MM.1S (cell line): ENCODE measurements around the gene VMP1.

ENCODE experiments used
- DNase-seq: peaks from one replicate; pipeline ENCODE4 v3.0.0-alpha.2; 2015
- H2AFZ ChIP-seq: fragments of 300-600 bp; sonication (generic); 2 replicates; pipeline ENCODE4 v1.6.0; 2016; ENCODE audit warnings: antibody characterized with exemption, low read length
- H3F3A ChIP-seq: fragments of 300-600 bp; sonication (generic); 2 replicates; pipeline ENCODE4 v1.6.1; 2016; ENCODE audit warnings: mild to moderate bottlenecking, antibody characterized with exemption, low read length, moderate library complexity, mixed read lengths; ENCODE audit not compliant: insufficient read depth
- H3K27ac ChIP-seq: fragments of 300-600 bp; sonication (generic); 2 replicates; pipeline ENCODE4 v1.5.1; 2016; ENCODE audit warnings: mild to moderate bottlenecking, low read length
- H3K27me3 ChIP-seq: fragments of 300-600 bp; sonication (generic); replicated peaks from 2 replicates; pipeline ENCODE4 v1.6.0; 2016; ENCODE audit warnings: low read length; ENCODE audit not compliant: insufficient read depth
- H3K36me3 ChIP-seq: fragments of 300-600 bp; sonication (generic); replicated peaks from 2 replicates; pipeline ENCODE4 v1.6.1; 2016; ENCODE audit warnings: mild to moderate bottlenecking, low read length, mixed read lengths; ENCODE audit not compliant: insufficient read depth
- H3K4me1 ChIP-seq: fragments of 300-600 bp; sonication (generic); 2 replicates; pipeline ENCODE4 v1.6.1; 2016; ENCODE audit warnings: low read length, mixed read lengths
- H3K4me2 ChIP-seq: fragments of 300-600 bp; sonication (generic); 2 replicates; pipeline ENCODE4 v1.6.0; 2016; ENCODE audit warnings: low read depth, low read length
- H3K4me3 ChIP-seq: fragments of 300-600 bp; sonication (generic); 2 replicates; pipeline ENCODE4 v1.5.1; 2016; ENCODE audit warnings: low read length, mixed read lengths
- H3K79me2 ChIP-seq: fragments of 300-600 bp; sonication (generic); 2 replicates; pipeline ENCODE4 v1.6.1; 2016; ENCODE audit warnings: mixed run types, low read length, mixed read lengths
- H3K9ac ChIP-seq: fragments of 300-600 bp; sonication (generic); 2 replicates; pipeline ENCODE4 v1.6.1; 2016; ENCODE audit warnings: low read length, mixed read lengths
- H3K9me2 ChIP-seq: fragments of 300-600 bp; sonication (generic); replicated peaks from 2 replicates; pipeline ENCODE4 v1.6.1; 2016; ENCODE audit warnings: mild to moderate bottlenecking, low read length, mixed read lengths; ENCODE audit not compliant: insufficient read depth
- H3K9me3 ChIP-seq: fragments of 300-600 bp; sonication (generic); replicated peaks from 2 replicates; pipeline ENCODE4 v1.6.1; 2016; ENCODE audit warnings: mild to moderate bottlenecking, low read length, mixed read lengths; ENCODE audit not compliant: insufficient read depth
- H4K20me1 ChIP-seq: fragments of 300-600 bp; sonication (generic); 2 replicates; pipeline ENCODE4 v1.6.1; 2016; ENCODE audit warnings: mild to moderate bottlenecking, low read length, moderate library complexity, mixed read lengths; ENCODE audit not compliant: insufficient read depth
- EZH2 ChIP-seq: fragments of 300-600 bp; sonication (generic); optimal IDR thresholded peaks from 2 replicates; pipeline ENCODE3; 2017; ENCODE audit warnings: low read depth, mild to moderate bottlenecking, antibody characterized with exemption, low read length, mixed read lengths
- EZH2phosphoT487 ChIP-seq: fragments of 300-600 bp; sonication (generic); IDR thresholded peaks from 2 replicates; pipeline ENCODE4 v1.6.1; 2018; ENCODE audit warnings: antibody characterized with exemption, low read length
- TF ChIP-seq, protein P1 (sequence below): fragments of 300-600 bp; sonication (generic); IDR thresholded peaks from 2 replicates; pipeline ENCODE4 v1.5.1; 2016; ENCODE audit warnings: antibody characterized with exemption, low read length, mixed read lengths

VMP1 gene

DNA sequence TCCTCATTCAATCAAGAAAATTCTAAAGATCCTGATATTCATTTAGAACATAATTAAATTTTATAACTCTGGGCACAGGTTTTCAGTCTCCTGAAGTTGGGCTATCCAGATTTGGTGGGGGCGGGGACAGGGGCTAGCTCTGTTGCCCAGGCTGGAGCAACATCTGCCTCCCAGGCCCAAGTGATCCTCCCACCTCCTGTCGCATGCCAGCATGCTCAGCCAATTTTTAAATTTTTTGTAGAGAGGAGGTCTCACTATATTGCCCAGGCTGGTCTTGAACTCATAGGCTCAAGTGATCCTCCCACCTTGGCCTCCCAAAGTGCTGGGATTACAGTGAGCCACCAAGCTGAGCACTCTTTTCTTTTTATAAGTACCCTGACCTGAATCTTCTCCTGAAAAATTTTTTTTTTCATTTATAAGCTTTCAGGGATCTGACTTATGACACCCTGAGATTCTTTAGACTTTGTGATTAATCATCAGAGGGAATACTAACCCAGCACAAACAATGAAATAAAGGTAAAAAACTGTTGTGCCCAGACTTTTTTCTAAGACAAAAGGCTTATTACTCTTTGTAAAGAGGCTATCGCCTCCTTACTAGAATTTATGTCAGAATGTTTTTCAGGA lies 122.7 kb downstream of the VMP1 start:
- no peak for TF ChIP-seq EZH2
- no peak for TF ChIP-seq EZH2phosphoT487
- TF ChIP-seq, protein P1, sequence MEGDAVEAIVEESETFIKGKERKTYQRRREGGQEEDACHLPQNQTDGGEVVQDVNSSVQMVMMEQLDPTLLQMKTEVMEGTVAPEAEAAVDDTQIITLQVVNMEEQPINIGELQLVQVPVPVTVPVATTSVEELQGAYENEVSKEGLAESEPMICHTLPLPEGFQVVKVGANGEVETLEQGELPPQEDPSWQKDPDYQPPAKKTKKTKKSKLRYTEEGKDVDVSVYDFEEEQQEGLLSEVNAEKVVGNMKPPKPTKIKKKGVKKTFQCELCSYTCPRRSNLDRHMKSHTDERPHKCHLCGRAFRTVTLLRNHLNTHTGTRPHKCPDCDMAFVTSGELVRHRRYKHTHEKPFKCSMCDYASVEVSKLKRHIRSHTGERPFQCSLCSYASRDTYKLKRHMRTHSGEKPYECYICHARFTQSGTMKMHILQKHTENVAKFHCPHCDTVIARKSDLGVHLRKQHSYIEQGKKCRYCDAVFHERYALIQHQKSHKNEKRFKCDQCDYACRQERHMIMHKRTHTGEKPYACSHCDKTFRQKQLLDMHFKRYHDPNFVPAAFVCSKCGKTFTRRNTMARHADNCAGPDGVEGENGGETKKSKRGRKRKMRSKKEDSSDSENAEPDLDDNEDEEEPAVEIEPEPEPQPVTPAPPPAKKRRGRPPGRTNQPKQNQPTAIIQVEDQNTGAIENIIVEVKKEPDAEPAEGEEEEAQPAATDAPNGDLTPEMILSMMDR, result no peak
- Histone ChIP-seq H3K9me3 (no peaks in the 10 kb centered on the region), H3K4me1 (peaks cover 70% of the 10 kb centered on the region), H3K79me2 (no peaks in the 10 kb centered on the region), H3K27ac (peak overlapping the region; percentile 76; the same call in 1 of the 2 replicates), H3K4me2 (peak overlapping the region; percentile 51), H3K36me3 (no peaks in the 10 kb centered on the region), H3F3A (peaks cover 28% of the 10 kb centered on the region), H2AFZ (no peak overlapping the region), H3K27me3 (no peaks in the 10 kb centered on the region), H3K9ac (no peak overlapping the region), H4K20me1 (no peaks in the 10 kb centered on the region), H3K4me3 (no peak overlapping the region), H3K9me2 (no peaks in the 10 kb centered on the region)
- DNase-seq, result no peak

DNA sequence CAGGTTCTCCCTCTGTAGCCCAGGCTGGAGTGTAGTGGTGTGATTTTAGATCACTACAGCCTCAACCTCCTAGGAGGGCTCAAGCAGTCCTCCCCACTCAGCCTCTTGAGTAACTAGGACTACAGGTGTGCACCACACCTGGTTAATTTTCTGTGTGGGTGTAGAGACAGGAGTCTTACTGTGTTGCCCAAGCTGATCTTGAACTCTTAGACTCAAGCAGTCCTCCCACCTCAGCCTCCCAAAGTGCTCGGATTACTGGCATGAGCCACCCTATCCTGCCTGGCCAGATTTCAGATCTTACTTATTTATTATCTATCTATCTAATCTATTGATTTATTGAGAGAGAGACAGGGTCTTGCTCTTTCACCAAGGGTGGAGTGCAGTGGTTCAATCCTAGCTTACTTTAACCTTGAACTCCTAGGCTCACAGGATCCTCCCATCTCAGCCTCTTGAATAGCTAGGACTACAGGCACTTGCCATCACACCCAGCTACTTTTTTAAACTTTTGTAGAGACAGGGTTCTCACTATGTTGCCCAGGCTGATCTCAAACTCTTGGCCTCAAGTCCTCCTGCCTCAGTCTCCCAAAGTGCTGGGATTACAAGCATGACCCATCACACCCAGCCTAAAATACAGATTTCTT lies 123.5 kb downstream of the VMP1 start:
- H3K4me2 ChIP-seq, result no peak overlapping the region
- H3K79me2 ChIP-seq, result no peaks in the 10 kb centered on the region
- TF ChIP-seq EZH2, result no peak
- TF ChIP-seq, protein P1, result no peak
- TF ChIP-seq EZH2phosphoT487, result no peak
- no peak overlapping the region for H3K4me3 ChIP-seq
- H3K9me2 ChIP-seq, result no peaks in the 10 kb centered on the region
- no peak for DNase-seq
- no peaks in the 10 kb centered on the region for H3K27me3 ChIP-seq
- H3K36me3 ChIP-seq, result no peaks in the 10 kb centered on the region
- H4K20me1 ChIP-seq, result no peaks in the 10 kb centered on the region
- H2AFZ ChIP-seq, result no peak overlapping the region
- H3F3A ChIP-seq, result peaks cover 28% of the 10 kb centered on the region
- H3K27ac ChIP-seq, result no peak overlapping the region
- H3K9ac ChIP-seq, result no peak overlapping the region
- no peaks in the 10 kb centered on the region for H3K9me3 ChIP-seq
- peaks cover 63% of the 10 kb centered on the region for H3K4me1 ChIP-seq

DNA sequence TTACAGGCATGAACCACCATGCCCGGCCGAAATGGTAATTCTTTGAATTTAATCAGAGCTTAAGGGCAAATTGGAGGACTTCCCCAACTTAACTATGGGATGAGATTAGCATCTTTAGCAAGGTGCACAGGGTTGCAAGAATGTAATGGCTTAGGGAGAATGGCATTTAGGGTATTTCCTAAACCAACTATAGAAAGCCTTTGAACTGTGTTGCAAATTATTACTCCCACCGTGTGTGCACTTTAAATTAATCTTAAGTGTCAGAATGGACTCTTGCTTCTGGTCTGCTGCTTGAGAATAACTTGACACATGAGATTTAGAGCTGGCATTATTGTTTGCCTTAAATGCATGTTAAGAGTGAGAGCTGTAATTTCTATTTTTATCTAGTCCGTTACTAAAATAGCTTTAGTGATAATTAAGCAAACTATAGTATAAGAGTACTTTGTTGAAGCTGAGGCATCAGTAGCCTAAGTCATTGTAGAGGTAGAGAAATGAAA lies 125.5 kb downstream of the VMP1 start:
- Histone ChIP-seq H3K27ac (peak overlapping the region; percentile 50; the same call in 1 of the 2 replicates), H3K79me2 (no peaks in the 10 kb centered on the region), H3K4me2 (no peak overlapping the region; the same call in 1 of the 2 replicates), H3K4me1 (peaks cover 51% of the 10 kb centered on the region), H3K9ac (no peak overlapping the region), H3F3A (peaks cover 20% of the 10 kb centered on the region), H3K36me3 (no peaks in the 10 kb centered on the region), H3K9me2 (no peaks in the 10 kb centered on the region), H3K4me3 (no peak overlapping the region), H2AFZ (no peak overlapping the region), H3K9me3 (no peaks in the 10 kb centered on the region), H3K27me3 (no peaks in the 10 kb centered on the region), H4K20me1 (no peaks in the 10 kb centered on the region)
- no peak for TF ChIP-seq EZH2phosphoT487
- TF ChIP-seq EZH2, result no peak
- TF ChIP-seq, protein P1, result no peak
- peak; percentile 52 for DNase-seq
